H1 (cell line): ENCODE data around the gene CST8. TPM values are rescaled to one million over a fixed set of nuclear protein-coding genes. Genes with fewer than 3 reads are reported as not detected.

Experiments used
- CTCF ChIA-PET: fragments of 300-600 bp; sonication (Branson Sonifier 250); formaldehyde crosslinking; loops from one replicate; lab custom pipeline; 2021; ENCODE audit not compliant: partially characterized antibody; lab: Charles Lee
- POLR2A ChIA-PET: fragments of 300-600 bp; sonication (Branson Sonifier 250); formaldehyde crosslinking; loops from one replicate; lab custom pipeline; 2021; ENCODE audit warnings: inconsistent platforms; ENCODE audit not compliant: partially characterized antibody; lab: Charles Lee
- DNase-seq, 2 experiments: peaks; one replicate each; pipeline versions ENCODE4 v3.0.0 to v3.0.0-alpha.2; 2010 to 2022; ENCODE audit warnings: low spot score in 2 of 2, low read depth in 1 of 2, mixed read lengths in 1 of 2
- FAIRE-seq: peaks from 2 replicates; lab custom pipeline; 2011; peaks lifted over from hg19 to GRCh38; lab: Jason Lieb, UNC
- H2AFZ ChIP-seq: 2 replicates; pipeline ENCODE4 v1.8.1; 2012; ENCODE audit warnings: low read length, inconsistent platforms
- H2AK5ac ChIP-seq: 2 replicates; pipeline ENCODE4 v1.6.1; 2013; ENCODE audit warnings: low read depth, low read length
- H2BK120ac ChIP-seq: replicated peaks from 2 replicates; pipeline ENCODE3; 2013; ENCODE audit warnings: low read depth, low read length, inconsistent platforms
- H2BK12ac ChIP-seq: 2 replicates; pipeline ENCODE4 v1.6.1; 2013; ENCODE audit warnings: low read depth, low read length
- H2BK15ac ChIP-seq: 2 replicates; pipeline ENCODE4 v1.6.1; 2013; ENCODE audit warnings: low read length
- H2BK20ac ChIP-seq: 2 replicates; pipeline ENCODE4 v1.6.1; 2013; ENCODE audit warnings: low read length
- H2BK5ac ChIP-seq: 2 replicates; pipeline ENCODE4 v1.6.1; 2013; ENCODE audit warnings: low read depth, low read length
- H3K14ac ChIP-seq: 2 replicates; pipeline ENCODE4 v1.6.1; 2013; ENCODE audit warnings: inconsistent platforms; ENCODE audit not compliant: insufficient read length
- H3K18ac ChIP-seq: 2 replicates; pipeline ENCODE4 v1.6.1; 2013; ENCODE audit warnings: low read length; ENCODE audit errors: extremely low read depth
- H3K23ac ChIP-seq: 2 replicates; pipeline ENCODE4 v1.6.1; 2013; ENCODE audit warnings: inconsistent platforms; ENCODE audit not compliant: insufficient read length
- H3K23me2 ChIP-seq: 2 replicates; pipeline ENCODE4 v1.6.1; 2013; ENCODE audit warnings: low read depth, low read length
- H3K27ac ChIP-seq: 2 replicates; pipeline ENCODE4 v1.6.1; 2011; ENCODE audit warnings: low read depth, low read length, inconsistent platforms
- H3K27me3 ChIP-seq, 4 experiments: replicated peaks in 1 of 4; 1 replicate in 1 of 4; 2 replicates in 3 of 4; pipeline versions ENCODE4 v1.6.1 to v1.8.1; 2011 to 2013; ENCODE audit warnings: low read length in 3 of 4, mild to moderate bottlenecking in 3 of 4, inconsistent platforms in 2 of 4, mixed read lengths in 2 of 4, moderate library complexity in 1 of 4; ENCODE audit not compliant: control insufficient read depth in 3 of 4, insufficient read depth in 3 of 4; ENCODE audit errors: extremely low read depth in 1 of 4
- H3K36me3 ChIP-seq, 4 experiments: 2 replicates each; pipeline versions ENCODE4 v1.6.1 to v1.8.1; 2011 to 2013; ENCODE audit warnings: mild to moderate bottlenecking in 4 of 4, low read length in 3 of 4, moderate library complexity in 2 of 4, control low read depth in 1 of 4, inconsistent platforms in 1 of 4; ENCODE audit not compliant: insufficient read depth in 4 of 4, control insufficient read depth in 2 of 4
- H3K4ac ChIP-seq: replicated peaks from 2 replicates; pipeline ENCODE3; 2013; ENCODE audit warnings: low read length, low read depth, mixed read lengths, inconsistent platforms; ENCODE audit not compliant: insufficient read length
- H3K4me1 ChIP-seq, 4 experiments: replicated peaks in 1 of 4; 1 replicate in 1 of 4; 2 replicates in 3 of 4; pipeline versions ENCODE4 v1.6.1 to v1.8.1; 2011 to 2013; ENCODE audit warnings: low read length in 3 of 4, inconsistent platforms in 2 of 4, mixed read lengths in 1 of 4; ENCODE audit not compliant: insufficient read depth in 4 of 4, control insufficient read depth in 3 of 4
- H3K4me2 ChIP-seq, 2 experiments: 2 replicates each; pipeline versions ENCODE4 v1.6.1 to v1.8.1; 2011 to 2013; ENCODE audit warnings: low read depth in 2 of 2, low read length in 2 of 2, control low read depth in 1 of 2, inconsistent platforms in 1 of 2, mild to moderate bottlenecking in 1 of 2; ENCODE audit not compliant: insufficient read depth in 1 of 2
- H3K4me3 ChIP-seq, 4 experiments: fragments of 200-600, 300-600 bp in 1 of 4; sonication (generic), shearing (Covaris generic), sonication (Bioruptor Twin) in 1 of 4; 2 replicates each; pipeline versions ENCODE4 v1.5.1 to v1.8.1; 2011 to 2016; ENCODE audit warnings: low read length in 4 of 4, low read depth in 3 of 4, control low read depth in 2 of 4, inconsistent platforms in 2 of 4, mild to moderate bottlenecking in 2 of 4, mixed read lengths in 1 of 4, moderate library complexity in 1 of 4; ENCODE audit not compliant: insufficient read depth in 2 of 4; ENCODE audit errors: extremely low read depth in 1 of 4
- H3K56ac ChIP-seq: replicated peaks from 2 replicates; pipeline ENCODE3; 2013; ENCODE audit warnings: low read depth, mild to moderate bottlenecking, mixed read lengths, low read length, inconsistent platforms; ENCODE audit not compliant: insufficient read length
- H3K79me1 ChIP-seq: 2 replicates; pipeline ENCODE4 v1.6.1; 2013; ENCODE audit warnings: low read depth, low read length, control low read depth
- H3K79me2 ChIP-seq, 2 experiments: 2 replicates each; pipeline versions ENCODE4 v1.6.1 to v1.8.1; 2012 to 2013; ENCODE audit warnings: low read length in 2 of 2, mild to moderate bottlenecking in 2 of 2, inconsistent platforms in 1 of 2; ENCODE audit not compliant: insufficient read depth in 2 of 2, control insufficient read depth in 1 of 2
- H3K9ac ChIP-seq, 4 experiments: replicated peaks in 1 of 4; 1 replicate in 1 of 4; 2 replicates in 3 of 4; pipeline versions ENCODE4 v1.6.1 to v1.8.1; 2011 to 2013; ENCODE audit warnings: low read depth in 3 of 4, low read length in 3 of 4, control low read depth in 2 of 4, mild to moderate bottlenecking in 2 of 4, moderate library complexity in 2 of 4, inconsistent platforms in 1 of 4; ENCODE audit errors: extremely low read depth in 1 of 4
- H3K9me3 ChIP-seq, 2 experiments: 2 replicates each; pipeline versions ENCODE4 v1.6.1 to v1.8.1; 2012 to 2013; ENCODE audit warnings: mild to moderate bottlenecking in 2 of 2, moderate library complexity in 2 of 2, control low read depth in 1 of 2, inconsistent platforms in 1 of 2, low read depth in 1 of 2, low read length in 1 of 2, mixed read lengths in 1 of 2; ENCODE audit not compliant: insufficient read depth in 2 of 2
- H4K20me1 ChIP-seq, 2 experiments: replicated peaks in 1 of 2; 2 replicates each; pipeline versions ENCODE3 to v1.8.1; 2011 to 2013; ENCODE audit warnings: inconsistent platforms in 2 of 2, low read length in 2 of 2, mild to moderate bottlenecking in 1 of 2; ENCODE audit not compliant: insufficient read depth in 2 of 2, control insufficient read depth in 1 of 2
- H4K5ac ChIP-seq: 2 replicates; pipeline ENCODE4 v1.6.1; 2013; ENCODE audit warnings: low read length, low read depth, mixed read lengths, inconsistent platforms; ENCODE audit not compliant: insufficient read length
- H4K8ac ChIP-seq: 2 replicates; pipeline ENCODE4 v1.8.0; 2013; ENCODE audit warnings: mild to moderate bottlenecking, moderate library complexity, low read length, inconsistent platforms; ENCODE audit not compliant: insufficient read depth; ENCODE audit errors: extremely low read depth
- H4K91ac ChIP-seq: replicated peaks from 2 replicates; pipeline ENCODE3; 2013; ENCODE audit warnings: low read length, mixed read lengths, inconsistent platforms; ENCODE audit not compliant: insufficient read length
- CREB1 ChIP-seq: IDR thresholded peaks from 2 replicates; pipeline ENCODE4 v1.6.1; 2012; ENCODE audit warnings: inconsistent platforms
- NANOG ChIP-seq: IDR thresholded peaks from 2 replicates; pipeline ENCODE4 v1.6.1; 2011; ENCODE audit warnings: low read length, low read depth, mild to moderate bottlenecking, inconsistent platforms; ENCODE audit not compliant: insufficient read depth, poor library complexity, severe bottlenecking
- SRF ChIP-seq: IDR thresholded peaks from 2 replicates; pipeline ENCODE4 v1.6.1; 2011; ENCODE audit warnings: mild to moderate bottlenecking, low read depth, low read length, moderate library complexity
- WGBS, 2 experiments: shearing (Covaris generic) in 1 of 2; methylation state at CpG; one replicate each; pipeline versions ENCODE4 v1.1.6 to v1.1.7; 2013 to 2015; ENCODE audit warnings: low lambda C conversion rate in 2 of 2, mixed read lengths in 2 of 2, inconsistent platforms in 1 of 2, low coverage in 1 of 2, missing lambda C conversion rate in 1 of 2; ENCODE audit not compliant: insufficient replicate concordance in 2 of 2, insufficient coverage in 1 of 2, insufficient read length in 1 of 2; ENCODE audit errors: extremely low coverage in 1 of 2, missing lambda C conversion rate in 1 of 2; 5-methylcytosine and 5-hydroxymethylcytosine counted together
- polyA plus RNA-seq, 7 experiments: library from polyadenylated mRNA; depleted of rRNA in 3 of 7; stranded (reverse) in 5 of 7; unstranded in 2 of 7; fragments of >200 nt in 5 of 7; fragments of 200-250 nt in 2 of 7; gene quantifications; 1 replicate in 5 of 7; 2 replicates in 1 of 7; 4 replicates in 1 of 7; pipeline versions ENCODE4 v1.2.1 to v1.2.3, GENCODE V29; 2011 to 2013; ENCODE audit warnings: missing spikeins in 2 of 7, mixed read lengths in 2 of 7
- total RNA-seq: library from RNA; stranded (reverse); fragmentation: NEBNext Ultra II Directional; extraction: Animal tissue kit (Norgen Biotek cat#: 25700); gene quantifications from 2 replicates; pipeline ENCODE4 v1.2.1, GENCODE V29; 2021
- TF ChIP-seq, protein P1 (sequence below): IDR thresholded peaks from 2 replicates; pipeline ENCODE4 v1.6.1; 2012; ENCODE audit warnings: inconsistent platforms

CST8 gene
- total and polyA plus RNA-seq, 2 of the 8 experiments (the other 6 are each of a cell fraction or from before 2014, with no cell fraction given): not detected

DNA sequence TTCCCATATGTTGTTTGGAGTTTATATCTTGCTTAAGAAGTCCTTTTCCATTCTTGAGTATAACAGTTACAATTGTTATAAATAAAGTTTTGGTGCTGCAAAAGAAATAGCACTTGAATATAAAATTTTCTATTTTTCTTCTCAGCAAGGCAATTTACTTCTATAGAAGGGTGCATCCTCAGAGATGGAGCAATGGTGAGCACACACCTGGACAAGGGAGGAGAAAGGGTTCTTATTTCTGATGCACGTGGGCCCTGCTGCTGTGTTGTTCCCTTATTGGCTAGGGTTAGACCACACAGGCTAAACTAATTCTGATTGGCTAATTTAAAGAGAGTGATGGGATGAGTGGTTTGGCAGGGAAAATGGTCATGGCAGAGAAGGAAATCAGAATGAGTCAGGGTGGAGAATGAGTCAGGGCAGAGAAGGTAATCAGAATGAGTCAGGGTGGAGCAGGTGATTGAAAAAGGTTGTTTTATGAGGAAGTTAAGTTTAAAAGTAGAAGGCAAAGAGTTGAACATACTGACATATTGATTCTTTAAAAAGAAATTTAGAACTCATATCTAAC lies 38.0 kb downstream of the CST8 start:
- TF ChIP-seq, protein P1, sequence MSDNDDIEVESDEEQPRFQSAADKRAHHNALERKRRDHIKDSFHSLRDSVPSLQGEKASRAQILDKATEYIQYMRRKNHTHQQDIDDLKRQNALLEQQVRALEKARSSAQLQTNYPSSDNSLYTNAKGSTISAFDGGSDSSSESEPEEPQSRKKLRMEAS: no peak
- TF ChIP-seq CREB1 (no peak), NANOG (no peak), SRF (no peak)
- FAIRE-seq: no peak

More for the DNA sequence above, 38.0 kb downstream of the CST8 start:
- H3K23ac ChIP-seq: no peak overlapping the region
- H2BK15ac ChIP-seq: no peak overlapping the region
- no peaks in the 10 kb centered on the region for H3K79me1 ChIP-seq
- no peaks in the 10 kb centered on the region for H3K79me2 ChIP-seq
- no peaks in the 10 kb centered on the region for H3K23me2 ChIP-seq
- ChIA-PET CTCF (interaction anchor here (0.9 kb wide), 1 partner anchor 29 kb away, joined by 3 read pairs; no protein-coding TSS in a partner anchor), POLR2A (no interaction called here)
- no peak overlapping the region for H3K56ac ChIP-seq
- no peak overlapping the region for H4K91ac ChIP-seq
- no peak for DNase-seq
- H2AK5ac ChIP-seq: no peak overlapping the region
- H3K9me3 ChIP-seq: no peaks in the 10 kb centered on the region
- H4K5ac ChIP-seq: no peak overlapping the region
- no peak overlapping the region for H3K4me2 ChIP-seq
- H3K36me3 ChIP-seq: no peaks in the 10 kb centered on the region
- H4K20me1 ChIP-seq: no peaks in the 10 kb centered on the region
- H2AFZ ChIP-seq: no peak overlapping the region
- peaks cover 4 to 17% (median 9%) of the 10 kb centered on the region in 4 experiments; a peak in 5 of 7 replicates for H3K4me1 ChIP-seq
- H2BK120ac ChIP-seq: no peak overlapping the region
- H3K18ac ChIP-seq: 0 out of 2 replicates have a peak overlapping the region, but pooled peaks have one; percentile 22
- H3K27ac ChIP-seq: no peak overlapping the region
- no peak overlapping the region for H3K4ac ChIP-seq
- H2BK20ac ChIP-seq: peak overlapping the region; percentile 23; the same call in 1 of the 2 replicates
- no peak overlapping the region for H3K4me3 ChIP-seq
- H3K9ac ChIP-seq: no peak overlapping the region
- no peak overlapping the region for H4K8ac ChIP-seq
- peak overlapping the region; percentile 50; the same call in 1 of the 2 replicates for H2BK5ac ChIP-seq
- no peak overlapping the region for H2BK12ac ChIP-seq
- WGBS, 2 experiments: 20% methylated on average over 1 of the region's 1 CpG; no CpG with 5 or more reads in 1 of the 2 experiments
- H3K14ac ChIP-seq: no peak overlapping the region
- no peaks in the 10 kb centered on the region for H3K27me3 ChIP-seq
